Endodermal cell (in vitro differentiated cells): ENCODE data around the gene M1AP. TPM values are rescaled to one million over a fixed set of nuclear protein-coding genes. Genes with fewer than 3 reads are reported as not detected.

Source experiments
- DNase-seq: peaks from one replicate; pipeline ENCODE4 v3.0.0-alpha.2; 2017
- H3K27ac ChIP-seq: 2 replicates; pipeline ENCODE4 v1.5.1; 2013; ENCODE audit warnings: mild to moderate bottlenecking, low read depth, low read length, moderate library complexity
- H3K27me3 ChIP-seq: 2 replicates; pipeline ENCODE4 v1.6.1; 2013; ENCODE audit warnings: mild to moderate bottlenecking, low read length, moderate library complexity; ENCODE audit not compliant: insufficient read depth, control insufficient read depth, poor library complexity, severe bottlenecking
- H3K36me3 ChIP-seq: 2 replicates; pipeline ENCODE4 v1.7.0; 2013; ENCODE audit warnings: mild to moderate bottlenecking, low read length, moderate library complexity; ENCODE audit not compliant: control insufficient read depth, insufficient read depth
- H3K4me1 ChIP-seq: one replicate; pipeline ENCODE4 v1.7.0; 2013; ENCODE audit warnings: low read length; ENCODE audit not compliant: control insufficient read depth, insufficient read depth
- H3K4me3 ChIP-seq: 2 replicates; pipeline ENCODE4 v1.5.1; 2013; ENCODE audit warnings: mild to moderate bottlenecking, low read length, moderate library complexity
- H3K9ac ChIP-seq: 2 replicates; pipeline ENCODE4 v1.6.1; 2013; ENCODE audit warnings: mild to moderate bottlenecking, low read length, moderate library complexity; ENCODE audit not compliant: poor library complexity, severe bottlenecking; ENCODE audit errors: extremely low read depth
- H3K9me3 ChIP-seq: 2 replicates; pipeline ENCODE4 v1.6.1; 2013; ENCODE audit warnings: mild to moderate bottlenecking, low read length, moderate library complexity; ENCODE audit not compliant: control insufficient read depth
- H3K27ac Mint-ChIP-seq: 2 replicates; pipeline ENCODE4 v1.8.0; 2020; ENCODE audit warnings: mixed read lengths
- H3K27me3 Mint-ChIP-seq: 2 replicates; pipeline ENCODE4 v1.8.0; 2021; ENCODE audit warnings: mild to moderate bottlenecking, mixed read lengths; ENCODE audit not compliant: insufficient read depth
- H3K36me3 Mint-ChIP-seq: 2 replicates; pipeline ENCODE4 v1.8.0; 2020; ENCODE audit warnings: low read depth, mixed read lengths
- H3K4me1 Mint-ChIP-seq: 2 replicates; pipeline ENCODE4 v1.8.0; 2020; ENCODE audit warnings: mixed read lengths
- H3K4me3 Mint-ChIP-seq: 2 replicates; pipeline ENCODE4 v1.8.0; 2020; ENCODE audit warnings: mild to moderate bottlenecking, moderate library complexity, mixed read lengths
- H3K9me3 Mint-ChIP-seq: 2 replicates; pipeline ENCODE4 v1.8.0; 2020; ENCODE audit warnings: mild to moderate bottlenecking, mixed read lengths
- WGBS, 2 experiments: methylation state at CpG; one replicate each; pipeline versions ENCODE4 v1.1.5 to v1.1.7; 2013; ENCODE audit warnings: missing lambda C conversion rate in 2 of 2, mixed read lengths in 1 of 2; ENCODE audit not compliant: insufficient coverage in 1 of 2, insufficient read length in 1 of 2; 5-methylcytosine and 5-hydroxymethylcytosine counted together
- total RNA-seq, 2 donors: library from RNA; stranded (reverse); fragmentation: NEBNext Ultra II Directional in 1 of 2; extraction: Animal tissue kit (Norgen Biotek cat#: 25700) in 1 of 2; gene quantifications; 2 replicates in 1 of 2; 3 replicates in 1 of 2; pipeline ENCODE4 v1.2.1, GENCODE V29; 2021
- TF ChIP-seq, protein P1 (sequence below): fragments of 200-600 bp; sonication (generic); conservative IDR thresholded peaks from 2 replicates; pipeline ENCODE4 v1.5.0; 2021; ENCODE audit warnings: antibody characterized with exemption, mild to moderate bottlenecking

The M1AP gene
- total RNA-seq, 2 donors from 2014 or later: 3.8 to 5.5 TPM

- no peak overlapping the region for H3K4me3 ChIP-seq
- no peaks in the 10 kb centered on the region for H3K9me3 Mint-ChIP-seq
- H3K4me1 ChIP-seq: no peaks in the 10 kb centered on the region
- no peak for DNase-seq
- no peak overlapping the region for H3K9ac ChIP-seq
- peaks cover 16% of the 10 kb centered on the region for H3K27me3 Mint-ChIP-seq
- H3K27ac Mint-ChIP-seq: no peak overlapping the region
- H3K36me3 Mint-ChIP-seq: no peaks in the 10 kb centered on the region
- peaks cover 47% of the 10 kb centered on the region for H3K27me3 ChIP-seq
- no peak overlapping the region for H3K27ac ChIP-seq
- H3K4me3 Mint-ChIP-seq: no peak overlapping the region
- H3K9me3 ChIP-seq: no peaks in the 10 kb centered on the region
- no peaks in the 10 kb centered on the region for H3K4me1 Mint-ChIP-seq
- TF ChIP-seq, protein P1, sequence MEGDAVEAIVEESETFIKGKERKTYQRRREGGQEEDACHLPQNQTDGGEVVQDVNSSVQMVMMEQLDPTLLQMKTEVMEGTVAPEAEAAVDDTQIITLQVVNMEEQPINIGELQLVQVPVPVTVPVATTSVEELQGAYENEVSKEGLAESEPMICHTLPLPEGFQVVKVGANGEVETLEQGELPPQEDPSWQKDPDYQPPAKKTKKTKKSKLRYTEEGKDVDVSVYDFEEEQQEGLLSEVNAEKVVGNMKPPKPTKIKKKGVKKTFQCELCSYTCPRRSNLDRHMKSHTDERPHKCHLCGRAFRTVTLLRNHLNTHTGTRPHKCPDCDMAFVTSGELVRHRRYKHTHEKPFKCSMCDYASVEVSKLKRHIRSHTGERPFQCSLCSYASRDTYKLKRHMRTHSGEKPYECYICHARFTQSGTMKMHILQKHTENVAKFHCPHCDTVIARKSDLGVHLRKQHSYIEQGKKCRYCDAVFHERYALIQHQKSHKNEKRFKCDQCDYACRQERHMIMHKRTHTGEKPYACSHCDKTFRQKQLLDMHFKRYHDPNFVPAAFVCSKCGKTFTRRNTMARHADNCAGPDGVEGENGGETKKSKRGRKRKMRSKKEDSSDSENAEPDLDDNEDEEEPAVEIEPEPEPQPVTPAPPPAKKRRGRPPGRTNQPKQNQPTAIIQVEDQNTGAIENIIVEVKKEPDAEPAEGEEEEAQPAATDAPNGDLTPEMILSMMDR: no peak
- no peaks in the 10 kb centered on the region for H3K36me3 ChIP-seq
These were observed 81.4 kb downstream of the M1AP start for GRCh38 chr2:74566754-74567085.

DNA sequence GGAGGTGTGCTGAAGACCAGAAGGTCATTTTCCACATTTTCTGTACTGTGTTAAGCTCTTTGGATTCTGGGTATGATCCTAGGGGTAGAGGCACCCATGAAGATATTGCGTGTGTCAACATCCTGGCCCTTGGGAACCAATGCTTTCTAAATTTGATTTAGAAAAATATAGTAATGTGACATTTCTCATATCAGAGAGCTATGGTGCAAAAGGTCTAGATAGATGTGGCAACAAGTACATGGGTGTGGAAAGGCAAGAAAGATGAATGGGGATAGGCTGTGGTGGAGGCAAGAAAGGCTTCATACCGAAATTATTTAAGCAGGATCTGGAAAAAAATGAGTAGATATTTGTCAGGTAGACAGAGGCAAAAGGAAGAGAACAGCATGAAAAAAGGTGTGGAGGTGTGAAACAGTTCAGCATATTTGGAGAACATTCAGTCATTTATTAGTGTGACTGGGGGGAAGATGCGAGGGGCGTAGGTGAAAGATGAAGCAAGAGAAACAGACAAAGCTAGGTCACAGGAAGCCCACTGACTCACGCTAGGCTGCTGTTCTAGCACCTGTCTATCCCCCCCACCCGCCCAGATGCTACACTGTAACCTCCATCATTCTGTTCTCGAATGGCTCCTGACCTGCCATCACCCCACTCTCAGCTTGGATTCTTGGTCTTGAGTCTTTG lies 81.9 kb downstream of the M1AP start:
- peaks cover 21% of the 10 kb centered on the region for H3K27me3 Mint-ChIP-seq
- 85 to 94% methylated on average over 4 to 7 of the region's 7 CpGs for WGBS, 2 experiments
- H3K27ac Mint-ChIP-seq: no peak overlapping the region
- H3K4me3 Mint-ChIP-seq: no peak overlapping the region
- Histone ChIP-seq H3K27ac (no peak overlapping the region), H3K4me1 (no peaks in the 10 kb centered on the region), H3K9me3 (no peaks in the 10 kb centered on the region), H3K9ac (no peak overlapping the region), H3K36me3 (no peaks in the 10 kb centered on the region), H3K4me3 (no peak overlapping the region), H3K27me3 (peaks cover 45% of the 10 kb centered on the region)
- no peaks in the 10 kb centered on the region for H3K9me3 Mint-ChIP-seq
- DNase-seq: peak; percentile 20
- no peaks in the 10 kb centered on the region for H3K36me3 Mint-ChIP-seq
- H3K4me1 Mint-ChIP-seq: no peaks in the 10 kb centered on the region
- TF ChIP-seq, protein P1: no peak

- peak; percentile 32 for DNase-seq
- Mint-ChIP-seq H3K4me3 (no peak overlapping the region), H3K9me3 (no peaks in the 10 kb centered on the region), H3K36me3 (no peaks in the 10 kb centered on the region), H3K27ac (no peak overlapping the region), H3K27me3 (peaks cover 29% of the 10 kb centered on the region), H3K4me1 (peaks cover 9% of the 10 kb centered on the region)
- no peak overlapping the region for H3K27ac ChIP-seq
- WGBS, 2 experiments: 85 to 87% methylated on average over 4 to 5 of the region's 5 CpGs
- H3K27me3 ChIP-seq: peaks cover 35% of the 10 kb centered on the region
- H3K36me3 ChIP-seq: no peaks in the 10 kb centered on the region
- H3K9ac ChIP-seq: no peak overlapping the region
- no peaks in the 10 kb centered on the region for H3K9me3 ChIP-seq
- no peaks in the 10 kb centered on the region for H3K4me1 ChIP-seq
- TF ChIP-seq, protein P1: no peak
- H3K4me3 ChIP-seq: no peak overlapping the region
These were observed 83.9 kb downstream of the M1AP start for GRCh38 chr2:74564222-74564621.
